Gastroesophageal sphincter (tissue), 4 donors: ENCODE results near the gene STON1. TPM values are rescaled to one million over a fixed set of nuclear protein-coding genes. Genes with fewer than 3 reads are reported as not detected.
"Not testable (repeated sequence)": the region's sequence is repeated elsewhere in the genome, so short reads cannot be mapped to it uniquely, and the experiment has no call there.

ENCODE experiments used
- ATAC-seq: fragments of 150-250 bp; one replicate; pipeline ENCODE4 v1.9.1; 2016; ENCODE audit warnings: mild to moderate bottlenecking, moderate library complexity
- H3K27ac ChIP-seq, 4 donors: fragments of 200-600 bp; sonication (generic) in 3 of 4; 1 replicate in 3 of 4; 2 replicates in 1 of 4; pipeline ENCODE4 v1.5.1; 2016 to 2019
- H3K27me3 ChIP-seq: fragments of 200-600 bp; sonication (generic); one replicate; pipeline ENCODE4 v1.5.1; 2019
- H3K36me3 ChIP-seq, 2 donors: fragments of 200-600 bp; sonication (generic); one replicate each; pipeline ENCODE4 v1.5.1; 2019; ENCODE audit warnings: control low read depth in 1 of 2
- H3K4me1 ChIP-seq, 3 donors: fragments of 200-600 bp; sonication (generic); 1 replicate in 2 of 3; 2 replicates in 1 of 3; pipeline ENCODE4 v1.5.1; 2016 to 2019; ENCODE audit warnings: control low read depth in 2 of 3
- H3K4me3 ChIP-seq, 2 donors: fragments of 200-600 bp; sonication (generic); one replicate each; pipeline ENCODE4 v1.5.1; 2019; ENCODE audit warnings: mild to moderate bottlenecking in 1 of 2, moderate library complexity in 1 of 2
- H3K9me3 ChIP-seq, 3 donors: fragments of 200-600 bp; sonication (generic); one replicate each; pipeline ENCODE4 v1.5.1; 2017 to 2019; ENCODE audit warnings: control low read depth in 2 of 3
- CTCF ChIP-seq, 4 experiments: fragments of 200-600 bp in 2 of 4; fragments of 450-650 bp in 2 of 4; sonication (generic) in 1 of 4; IDR thresholded peaks; one replicate each; pipeline ENCODE4 v1.5.1; 2017 to 2019; ENCODE audit warnings: antibody characterized with exemption in 4 of 4, mild to moderate bottlenecking in 2 of 4, moderate library complexity in 2 of 4
- EP300 ChIP-seq: sonication (generic); formaldehyde crosslinking; IDR thresholded peaks from one replicate; pipeline ENCODE4 v1.6.1; 2017; ENCODE audit warnings: antibody characterized with exemption, mild to moderate bottlenecking
- POLR2A ChIP-seq, 2 donors: fragments of 450-650 bp; IDR thresholded peaks; one replicate each; pipeline ENCODE4 v1.6.1; 2017; ENCODE audit warnings: antibody characterized with exemption in 2 of 2, mild to moderate bottlenecking in 2 of 2, moderate library complexity in 1 of 2
- POLR2AphosphoS5 ChIP-seq: sonication (generic); formaldehyde crosslinking; IDR thresholded peaks from one replicate; pipeline ENCODE4 v1.6.1; 2017; ENCODE audit warnings: antibody characterized with exemption
- WGBS, 2 donors: methylation state at CpG; one replicate each; pipeline ENCODE4 v1.1.5; 2018; ENCODE audit warnings: low coverage in 1 of 2; 5-methylcytosine and 5-hydroxymethylcytosine counted together
- total RNA-seq, 4 donors: library from RNA; depleted of rRNA; stranded (reverse); fragments of >200 nt; gene quantifications; one replicate each; pipeline ENCODE4 v1.1.0, GENCODE V29; 2016

STON1 gene
- total RNA-seq, 4 donors from 2014 or later = 118 to 263 (median 158) TPM

- Histone ChIP-seq H3K4me3 (no peak overlapping the region), H3K4me1 (peaks cover 3 to 69% (median 7%) of the 10 kb centered on the region in 3 donors), H3K27ac (peak overlapping the region in 1 of 4 donors; percentile 64), H3K36me3 (peaks cover 0 to 50% of the 10 kb centered on the region in 2 donors), H3K9me3 (no peaks in the 10 kb centered on the region), H3K27me3 (no peaks in the 10 kb centered on the region)
- ATAC-seq = no peak
- TF ChIP-seq EP300 (no peak), POLR2A (IDR thresholded peaks at IDR 0.05) (no peak), POLR2AphosphoS5 (no peak), CTCF (IDR thresholded peaks at IDR 0.05) (no peak)
- WGBS, 2 donors = 50 to 86% methylated on average over 1 of the region's 1 CpG
Observed at GRCh38 chr2:48590017-48590416, 60.1 kb downstream of the STON1 start.

GRCh38 chr2:48592067-48592466 lies 62.1 kb downstream of the STON1 start:
- H3K9me3 ChIP-seq = no peaks in the 10 kb centered on the region
- ATAC-seq = no peak
- H3K4me1 ChIP-seq = peaks cover 3 to 58% (median 4%) of the 10 kb centered on the region in 3 donors
- no peak for TF ChIP-seq POLR2A (IDR thresholded peaks at IDR 0.05)
- no peak for TF ChIP-seq EP300
- TF ChIP-seq POLR2AphosphoS5 = no peak
- no peak for TF ChIP-seq CTCF (IDR thresholded peaks at IDR 0.05)
- peaks cover 0 to 58% of the 10 kb centered on the region in 2 donors for H3K36me3 ChIP-seq
- H3K27me3 ChIP-seq = no peaks in the 10 kb centered on the region
- 79 to 87% methylated on average over 1 to 2 of the region's 2 CpGs for WGBS, 2 donors
- no peak overlapping the region for H3K27ac ChIP-seq
- H3K4me3 ChIP-seq = no peak overlapping the region

GRCh38 chr2:48596751-48597150 lies 66.8 kb downstream of the STON1 start:
- H3K4me1 ChIP-seq = peaks cover 0 to 51% (median 0%) of the 10 kb centered on the region in 3 donors
- ATAC-seq, H3K9me3 ChIP-seq, H3K4me3 ChIP-seq, H3K27me3 ChIP-seq: not testable (repeated sequence)
- H3K27ac ChIP-seq = peak overlapping the region in 1 of 4 donors; percentile 14
- H3K36me3 ChIP-seq = peaks cover 3 to 68% of the 10 kb centered on the region in 2 donors
- 97 to 99% methylated on average over 6 to 7 of the region's 7 CpGs for WGBS, 2 donors

GRCh38 chr2:48597492-48597891 lies 67.5 kb downstream of the STON1 start:
- TF ChIP-seq EP300 (no peak), CTCF (IDR thresholded peaks at IDR 0.05) (no peak), POLR2AphosphoS5 (no peak), POLR2A (IDR thresholded peaks at IDR 0.05) (no peak)
- Histone ChIP-seq H3K9me3 (no peaks in the 10 kb centered on the region), H3K36me3 (peaks cover 3 to 60% of the 10 kb centered on the region in 2 donors), H3K27ac (peak overlapping the region in 1 of 4 donors; percentile 14), H3K4me3 (no peak overlapping the region), H3K27me3 (no peaks in the 10 kb centered on the region), H3K4me1 (peaks cover 0 to 54% (median 0%) of the 10 kb centered on the region in 3 donors)
- 68 to 75% methylated on average over 1 to 2 of the region's 2 CpGs for WGBS, 2 donors
- no peak for ATAC-seq

GRCh38 chr2:48600204-48600813 lies 70.4 kb downstream of the STON1 start:
- H3K4me1 ChIP-seq = peaks cover 0 to 36% (median 0%) of the 10 kb centered on the region in 3 donors
- no peak overlapping the region for H3K4me3 ChIP-seq
- 33 to 42% methylated on average over 3 to 4 of the region's 4 CpGs for WGBS, 2 donors
- H3K27me3 ChIP-seq = no peaks in the 10 kb centered on the region
- peaks cover 3 to 41% of the 10 kb centered on the region in 2 donors for H3K36me3 ChIP-seq
- peak overlapping the region in 2 of 4 donors; percentile 31 to 33 for H3K27ac ChIP-seq
- TF ChIP-seq CTCF (IDR thresholded peaks at IDR 0.05) = peak; percentile 47 to 75 (median 66)
- TF ChIP-seq POLR2A (IDR thresholded peaks at IDR 0.05) = no peak
- no peaks in the 10 kb centered on the region for H3K9me3 ChIP-seq
- ATAC-seq = no peak
